HG03432 (cell line): ENCODE results near the gene SLC44A3.

ENCODE experiments used
- ATAC-seq: cut with Tn5 transposase; IDR thresholded peaks from one replicate; pipeline ENCODE4 v1.9.1; 2021; ENCODE audit warnings: mild to moderate bottlenecking, moderate library complexity; ENCODE audit not compliant: unreplicated experiment

SLC44A3 gene

GRCh38 chr1:94871031-94871430, 50.9 kb downstream of the SLC44A3 start:
- no peak for ATAC-seq

- ATAC-seq: no peak
Measured at GRCh38 chr1:94872771-94873495, 52.8 kb downstream of the SLC44A3 start.

GRCh38 chr1:94873520-94874351, 53.6 kb downstream of the SLC44A3 start:
- peak; percentile 83 for ATAC-seq

- ATAC-seq: no peak
Measured at GRCh38 chr1:94874423-94874822, 54.3 kb downstream of the SLC44A3 start.

GRCh38 chr1:94875794-94876193, 55.6 kb downstream of the SLC44A3 start:
- no peak for ATAC-seq

GRCh38 chr1:94876362-94876761, 56.2 kb downstream of the SLC44A3 start:
- ATAC-seq: no peak

- no peak for ATAC-seq
Measured at GRCh38 chr1:94878329-94878728, 58.2 kb downstream of the SLC44A3 start.

- peak; percentile 50 for ATAC-seq
Measured at GRCh38 chr1:94883691-94884090, 63.5 kb downstream of the SLC44A3 start.

- ATAC-seq: no peak
Measured at GRCh38 chr1:94884106-94884505, 63.9 kb downstream of the SLC44A3 start.

- ATAC-seq: no peak
Measured at GRCh38 chr1:94884507-94884906, 64.3 kb downstream of the SLC44A3 start.

- no peak for ATAC-seq
Measured at GRCh38 chr1:94886361-94886760, 66.2 kb downstream of the SLC44A3 start.

- ATAC-seq: no peak
Measured at GRCh38 chr1:94887106-94887505, 66.9 kb downstream of the SLC44A3 start.

- ATAC-seq: no peak
Measured at GRCh38 chr1:94887603-94888171, 67.5 kb downstream of the SLC44A3 start.

GRCh38 chr1:94888201-94888600, 68.0 kb downstream of the SLC44A3 start:
- ATAC-seq: no peak

- no peak for ATAC-seq
Measured at GRCh38 chr1:94892604-94893254, 72.6 kb downstream of the SLC44A3 start.

- ATAC-seq: no peak
Measured at GRCh38 chr1:94894630-94895029, 74.5 kb downstream of the SLC44A3 start.

GRCh38 chr1:94895518-94895917, 75.4 kb downstream of the SLC44A3 start:
- ATAC-seq: no peak

GRCh38 chr1:94898491-94899385, 78.6 kb downstream of the SLC44A3 start:
- ATAC-seq: no peak

GRCh38 chr1:94899756-94900155, 79.6 kb downstream of the SLC44A3 start:
- ATAC-seq: no peak

- no peak for ATAC-seq
Measured at GRCh38 chr1:94901841-94902240, 81.7 kb downstream of the SLC44A3 start.
